HTR-8/SVneo (cell line): ENCODE data around the gene DAGLA.

ENCODE experiments used
- DNase-seq: peaks from one replicate; pipeline ENCODE4 v3.0.0; 2011; ENCODE audit warnings: low spot score, mixed read lengths; ENCODE audit not compliant: insufficient read length
- FAIRE-seq: peaks from 2 replicates; lab custom pipeline; 2011; peaks lifted over from hg19 to GRCh38; lab: Jason Lieb, UNC

Gene DAGLA

GRCh38 chr11:61706452-61707400 is 26.5 kb downstream of the DAGLA start:
- FAIRE-seq, result no peak
- DNase-seq, result no peak

GRCh38 chr11:61707574-61707973 is 27.4 kb downstream of the DAGLA start:
- DNase-seq (no peak), FAIRE-seq (no peak)

GRCh38 chr11:61709110-61709509 is 28.9 kb downstream of the DAGLA start:
- no peak for FAIRE-seq
- no peak for DNase-seq

GRCh38 chr11:61709572-61709971 is 29.4 kb downstream of the DAGLA start:
- DNase-seq (no peak), FAIRE-seq (no peak)

- FAIRE-seq, result no peak
- no peak for DNase-seq
These were observed 29.8 kb downstream of the DAGLA start for GRCh38 chr11:61710019-61710418.

GRCh38 chr11:61711037-61711436 is 30.8 kb downstream of the DAGLA start:
- FAIRE-seq, result no peak

GRCh38 chr11:61711498-61711897 is 31.3 kb downstream of the DAGLA start:
- FAIRE-seq, result no peak

More at GRCh38 chr11:61711037-61711436, 30.8 kb downstream of the DAGLA start:
- no peak for DNase-seq

GRCh38 chr11:61712314-61712713 is 32.1 kb downstream of the DAGLA start:
- DNase-seq, result no peak
- no peak for FAIRE-seq

More at GRCh38 chr11:61711498-61711897, 31.3 kb downstream of the DAGLA start:
- DNase-seq, result no peak

- FAIRE-seq, result no peak
- DNase-seq, result no peak
These were observed 32.7 kb downstream of the DAGLA start for GRCh38 chr11:61712846-61713245.

- no peak for DNase-seq
- no peak for FAIRE-seq
These were observed 33.3 kb downstream of the DAGLA start for GRCh38 chr11:61713464-61713863.

GRCh38 chr11:61713906-61714305 is 33.7 kb downstream of the DAGLA start:
- FAIRE-seq (no peak), DNase-seq (no peak)

GRCh38 chr11:61714316-61714715 is 34.1 kb downstream of the DAGLA start:
- no peak for FAIRE-seq
- no peak for DNase-seq

- FAIRE-seq (no peak), DNase-seq (no peak)
These were observed 34.7 kb downstream of the DAGLA start for GRCh38 chr11:61714916-61715315.

GRCh38 chr11:61715867-61716266 is 35.7 kb downstream of the DAGLA start:
- FAIRE-seq, result no peak

GRCh38 chr11:61716478-61717285 is 36.5 kb downstream of the DAGLA start:
- DNase-seq (no peak), FAIRE-seq (no peak)

More at GRCh38 chr11:61715867-61716266, 35.7 kb downstream of the DAGLA start:
- no peak for DNase-seq

- FAIRE-seq (no peak), DNase-seq (no peak)
These were observed 37.3 kb downstream of the DAGLA start for GRCh38 chr11:61717286-61718033.

- no peak for FAIRE-seq
- no peak for DNase-seq
These were observed 37.9 kb downstream of the DAGLA start for GRCh38 chr11:61718046-61718531.

GRCh38 chr11:61718621-61719302 is 38.6 kb downstream of the DAGLA start:
- FAIRE-seq (peak; percentile 94), DNase-seq (peak; percentile 84)

GRCh38 chr11:61719978-61720377 is 39.8 kb downstream of the DAGLA start:
- no peak for DNase-seq
- no peak for FAIRE-seq
